Measurements from ENCODE around the gene CHST1.

CHST1 gene

DNA sequence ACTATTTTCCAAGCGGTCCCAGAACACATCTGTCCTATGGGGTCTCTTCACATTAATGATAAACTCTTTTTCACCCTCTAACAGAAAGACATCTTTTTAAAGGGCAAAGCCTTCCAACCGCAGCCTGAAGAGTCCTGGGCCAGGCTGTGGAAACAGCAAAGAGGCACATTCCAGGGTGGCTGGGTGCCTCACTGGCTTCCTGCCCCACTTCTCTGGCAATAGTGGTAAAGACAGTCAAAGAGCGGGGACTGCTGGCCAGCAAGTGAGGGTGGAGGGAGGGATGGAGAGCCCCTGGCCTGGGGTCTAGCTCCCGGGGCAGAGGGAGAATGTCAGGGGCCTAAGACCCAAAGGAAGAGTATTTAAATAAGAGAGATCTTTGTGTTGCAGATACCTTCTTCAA lies 10.2 kb upstream of the CHST1 start:
- in situ Hi-C loops (cut with HindIII; ENCODE audit: low sequenced_read_pairs): no loop called here
- TF ChIP-seq, protein P1, sequence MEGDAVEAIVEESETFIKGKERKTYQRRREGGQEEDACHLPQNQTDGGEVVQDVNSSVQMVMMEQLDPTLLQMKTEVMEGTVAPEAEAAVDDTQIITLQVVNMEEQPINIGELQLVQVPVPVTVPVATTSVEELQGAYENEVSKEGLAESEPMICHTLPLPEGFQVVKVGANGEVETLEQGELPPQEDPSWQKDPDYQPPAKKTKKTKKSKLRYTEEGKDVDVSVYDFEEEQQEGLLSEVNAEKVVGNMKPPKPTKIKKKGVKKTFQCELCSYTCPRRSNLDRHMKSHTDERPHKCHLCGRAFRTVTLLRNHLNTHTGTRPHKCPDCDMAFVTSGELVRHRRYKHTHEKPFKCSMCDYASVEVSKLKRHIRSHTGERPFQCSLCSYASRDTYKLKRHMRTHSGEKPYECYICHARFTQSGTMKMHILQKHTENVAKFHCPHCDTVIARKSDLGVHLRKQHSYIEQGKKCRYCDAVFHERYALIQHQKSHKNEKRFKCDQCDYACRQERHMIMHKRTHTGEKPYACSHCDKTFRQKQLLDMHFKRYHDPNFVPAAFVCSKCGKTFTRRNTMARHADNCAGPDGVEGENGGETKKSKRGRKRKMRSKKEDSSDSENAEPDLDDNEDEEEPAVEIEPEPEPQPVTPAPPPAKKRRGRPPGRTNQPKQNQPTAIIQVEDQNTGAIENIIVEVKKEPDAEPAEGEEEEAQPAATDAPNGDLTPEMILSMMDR (IDR thresholded peaks at IDR 0.05; ENCODE audit: low read depth, low read length): no peak
- DNase-seq (ENCODE audit: low read depth, low spot score): no peak
- no peak overlapping the region for H3K4me3 ChIP-seq (ENCODE audit: low read depth, low read length)

DNA sequence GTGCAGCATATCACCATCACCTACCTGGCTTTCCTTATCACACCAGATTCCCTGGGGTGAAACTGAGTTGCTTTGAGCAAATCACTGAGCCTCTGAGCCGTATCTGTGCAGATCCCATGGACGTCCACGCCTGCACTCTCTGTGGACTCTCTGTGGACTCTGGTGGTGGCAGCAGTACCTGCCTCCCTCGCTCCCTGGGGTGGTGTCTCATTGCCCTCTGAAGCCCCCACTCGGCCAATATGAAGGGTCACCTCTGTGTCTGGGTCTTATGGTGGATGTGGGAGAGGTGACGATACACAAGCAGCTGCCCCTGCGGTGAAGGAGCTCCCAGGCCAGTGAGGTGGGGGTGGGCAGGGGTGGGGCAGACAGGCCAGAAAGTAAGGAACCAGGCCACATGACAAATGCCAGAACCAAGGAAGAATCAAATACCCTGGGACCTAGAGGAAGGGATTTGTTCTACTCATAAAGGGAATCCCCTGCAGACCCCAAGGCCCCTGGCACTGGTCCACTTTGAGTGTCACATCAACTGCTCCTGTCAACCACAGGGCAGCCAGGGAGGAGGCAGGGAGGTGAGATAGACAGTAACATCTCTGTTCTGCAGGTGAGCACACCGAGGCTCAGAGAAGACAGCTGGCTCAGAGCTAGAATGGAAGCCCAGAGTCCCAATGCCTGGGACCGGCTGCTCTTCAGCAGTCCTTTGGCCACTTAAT lies 9.2 kb upstream of the CHST1 start:
- DNase-seq (ENCODE audit: low read depth, low spot score): no peak
- no peak overlapping the region for H3K4me3 ChIP-seq (ENCODE audit: low read depth, low read length)
- TF ChIP-seq, protein P1 (IDR thresholded peaks at IDR 0.05; ENCODE audit: low read depth, low read length): no peak
- in situ Hi-C loops (cut with HindIII; ENCODE audit: low sequenced_read_pairs): loop anchor here (25.0 kb wide), 1 partner anchor 287 kb away; no protein-coding TSS in a partner anchor

DNA sequence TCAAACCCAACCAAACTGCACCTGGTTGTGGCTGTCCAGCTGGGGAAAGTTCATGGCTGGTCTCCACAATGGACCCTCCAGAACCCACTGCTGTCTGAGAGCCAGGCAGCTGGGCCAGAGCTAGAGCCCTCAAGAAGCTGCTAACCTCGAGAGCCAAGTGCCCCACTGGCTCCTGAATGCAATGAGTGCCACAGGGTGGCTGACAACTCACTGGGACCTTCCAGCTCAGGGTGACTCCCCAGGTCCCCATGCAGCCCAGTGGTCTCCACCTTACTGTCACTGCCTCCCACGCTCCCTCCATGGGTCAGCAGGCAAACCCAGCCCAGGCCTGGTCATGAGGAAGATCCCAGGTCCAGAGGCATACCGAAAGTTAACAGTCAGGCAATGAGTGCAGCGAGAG lies 8.0 kb upstream of the CHST1 start:
- no peak overlapping the region for H3K4me3 ChIP-seq (ENCODE audit: low read depth, low read length)
- DNase-seq (ENCODE audit: low read depth, low spot score): no peak
- in situ Hi-C loops (cut with HindIII; ENCODE audit: low sequenced_read_pairs): loop anchor here (25.0 kb wide), 1 partner anchor 286 kb away; no protein-coding TSS in a partner anchor
- TF ChIP-seq, protein P1 (IDR thresholded peaks at IDR 0.05; ENCODE audit: low read depth, low read length): no peak

DNA sequence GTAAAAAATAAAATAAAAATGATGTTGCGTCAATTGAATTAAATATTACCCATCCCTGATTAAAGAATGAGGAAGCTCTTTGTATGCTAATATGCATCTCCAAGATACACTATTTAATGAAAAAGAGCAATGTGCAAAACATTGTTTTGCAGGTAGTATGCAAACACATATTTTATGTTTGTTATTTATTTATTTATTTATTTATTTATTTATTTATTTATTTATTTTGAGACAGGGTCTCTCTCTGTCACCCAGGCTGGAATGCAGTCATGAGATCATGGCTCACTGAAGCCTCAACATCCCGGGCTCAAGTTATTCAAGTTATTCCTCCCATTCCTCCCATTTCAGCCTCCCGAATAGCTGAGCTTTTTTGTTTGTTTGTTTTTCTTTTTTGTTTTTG lies 7.2 kb upstream of the CHST1 start:
- TF ChIP-seq, protein P1 (IDR thresholded peaks at IDR 0.05; ENCODE audit: low read depth, low read length): no peak
- DNase-seq (ENCODE audit: low read depth, low spot score): no peak
- H3K4me3 ChIP-seq (ENCODE audit: low read depth, low read length): no peak overlapping the region
- in situ Hi-C loops (cut with HindIII; ENCODE audit: low sequenced_read_pairs): loop anchor here (25.0 kb wide), 1 partner anchor 285 kb away; no protein-coding TSS in a partner anchor

DNA sequence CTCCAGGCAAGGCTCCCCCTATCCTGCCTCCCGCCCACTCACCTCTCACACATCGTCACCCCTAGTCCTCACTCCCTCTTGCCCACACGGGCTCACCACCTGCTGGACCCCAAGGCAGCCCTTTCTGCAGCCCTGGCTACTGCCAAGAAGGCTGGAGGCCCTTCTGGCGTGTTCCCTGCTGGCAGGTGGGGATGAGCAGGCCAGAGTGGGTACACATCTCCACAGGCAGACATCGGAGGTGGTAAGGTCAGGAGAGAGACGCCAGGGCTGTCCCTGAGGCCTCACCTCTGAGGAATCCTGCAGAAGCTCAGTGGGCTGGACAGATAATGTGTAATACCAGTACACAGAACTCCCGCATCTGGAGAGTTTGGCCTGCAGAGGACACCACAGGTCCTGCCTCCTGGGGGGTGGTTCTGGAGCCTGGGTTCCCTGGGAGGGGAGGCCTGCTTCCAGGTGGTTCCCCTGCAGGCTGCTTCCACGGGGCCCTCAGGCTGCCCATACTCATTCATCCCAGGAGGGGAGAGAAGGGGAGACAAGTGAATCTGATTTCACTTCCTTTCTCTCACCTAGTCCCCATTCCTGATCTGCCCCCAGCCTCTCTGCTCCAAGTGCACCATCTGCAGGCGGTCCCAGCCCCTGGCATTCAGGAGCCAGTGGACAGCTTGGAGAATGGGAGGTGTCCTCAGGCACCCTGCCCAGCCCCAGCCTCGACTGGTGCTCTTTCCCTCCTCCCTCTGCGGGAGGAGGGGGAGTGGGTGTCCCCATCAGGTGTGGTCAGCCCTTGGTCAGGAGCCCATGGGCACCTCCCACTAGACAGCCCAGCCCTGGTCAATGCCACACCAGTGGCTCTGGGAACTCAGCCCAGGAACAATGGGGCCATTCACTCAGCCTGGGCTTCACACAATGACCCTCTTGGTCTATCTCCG lies 6.1 kb upstream of the CHST1 start:
- in situ Hi-C loops (cut with HindIII; ENCODE audit: low sequenced_read_pairs): loop anchor here (25.0 kb wide), 1 partner anchor 284 kb away; no protein-coding TSS in a partner anchor
- no peak for DNase-seq (ENCODE audit: low read depth, low spot score)
- TF ChIP-seq, protein P1 (IDR thresholded peaks at IDR 0.05; ENCODE audit: low read depth, low read length): peak; percentile 3
- no peak overlapping the region for H3K4me3 ChIP-seq (ENCODE audit: low read depth, low read length)

DNA sequence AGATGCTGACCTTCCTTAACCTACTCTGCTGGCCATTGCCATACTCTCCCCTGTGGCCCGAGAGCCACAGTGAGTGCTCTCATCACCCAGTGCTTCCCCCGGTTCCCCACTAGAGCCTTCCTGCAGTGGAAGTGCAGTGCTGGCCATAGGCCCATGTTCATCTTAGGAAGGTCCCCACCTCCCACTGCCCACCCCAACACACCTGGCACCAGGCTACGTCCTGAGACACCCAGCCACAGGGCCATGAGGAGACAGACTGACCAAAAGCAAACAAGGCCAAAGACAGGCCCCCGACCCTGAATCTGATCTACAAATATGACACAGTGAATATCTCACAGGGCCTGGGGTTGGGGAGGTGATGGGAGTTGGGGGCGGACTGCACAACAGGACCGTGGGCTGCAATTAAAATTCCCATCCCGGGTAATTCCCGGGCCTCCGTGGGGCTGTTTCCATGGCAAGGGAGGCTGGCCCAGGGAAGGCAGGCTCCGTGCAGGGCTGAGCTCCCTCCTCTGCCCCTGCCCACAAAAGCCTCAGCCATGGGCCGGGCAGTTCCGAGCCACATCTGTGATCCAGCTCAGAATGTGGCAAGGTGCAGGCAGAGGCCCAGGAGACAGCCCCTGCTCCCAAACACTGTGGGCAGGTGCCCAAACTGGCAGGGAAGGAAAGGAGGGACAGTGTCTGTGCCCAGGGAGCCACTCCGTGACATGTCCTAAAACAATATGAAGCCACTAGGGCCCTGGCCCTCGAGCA lies 5.1 kb upstream of the CHST1 start:
- TF ChIP-seq, protein P1 (IDR thresholded peaks at IDR 0.05; ENCODE audit: low read depth, low read length): no peak
- in situ Hi-C loops (cut with HindIII; ENCODE audit: low sequenced_read_pairs): loop anchor here (25.0 kb wide), 1 partner anchor 283 kb away; no protein-coding TSS in a partner anchor
- DNase-seq (ENCODE audit: low read depth, low spot score): no peak
- H3K4me3 ChIP-seq (ENCODE audit: low read depth, low read length): no peak overlapping the region
